Effector memory CD8-positive, alpha-beta T cell (primary cell): Measurements from ENCODE around the gene ITM2B.
"Not testable (repeated sequence)": the region's sequence is repeated elsewhere in the genome, so short reads cannot be mapped to it uniquely, and the experiment has no call there.

ENCODE experiments used
- ATAC-seq: fragments of 150-1000 bp; cut with Tn5 transposase; replicated peaks from 2 replicates; pipeline ENCODE4 v1.10.0; 2021; ENCODE audit warnings: mild to moderate bottlenecking, moderate library complexity
- DNase-seq, 3 experiments: peaks; one replicate each; pipeline ENCODE4 v3.0.0; 2021
- H3K27ac Mint-ChIP-seq, 2 donors: one replicate each; pipeline ENCODE4 v1.8.0; 2022; ENCODE audit warnings: mild to moderate bottlenecking in 2 of 2, mixed read lengths in 2 of 2, moderate library complexity in 2 of 2
- H3K27me3 Mint-ChIP-seq, 2 donors: one replicate each; pipeline ENCODE4 v1.8.0; 2022; ENCODE audit warnings: mixed read lengths in 2 of 2
- H3K36me3 Mint-ChIP-seq: one replicate; pipeline ENCODE4 v1.8.0; 2022; ENCODE audit warnings: mild to moderate bottlenecking, moderate library complexity, mixed read lengths; ENCODE audit not compliant: insufficient read depth
- H3K4me1 Mint-ChIP-seq, 2 donors: one replicate each; pipeline ENCODE4 v1.8.0; 2022; ENCODE audit warnings: low read depth in 2 of 2, mixed read lengths in 2 of 2
- H3K4me3 Mint-ChIP-seq, 2 donors: one replicate each; pipeline ENCODE4 v1.8.0; 2022; ENCODE audit warnings: mild to moderate bottlenecking in 2 of 2, mixed read lengths in 2 of 2, moderate library complexity in 2 of 2
- H3K9me3 Mint-ChIP-seq, 2 donors: one replicate each; pipeline ENCODE4 v1.8.0; 2022; ENCODE audit warnings: mixed read lengths in 2 of 2
- total RNA-seq, 9 experiments: gene quantifications; one replicate each; lab custom pipeline; 2026; lab: John Stamatoyannopoulos, UW

ITM2B gene
- total RNA-seq, result 66.7 to 452 (median 185) reads per million in 9 experiments

- Mint-ChIP-seq H3K27me3 (no peaks in the 10 kb centered on the region), H3K4me1 (peaks cover 34 to 41% of the 10 kb centered on the region in 2 donors), H3K4me3 (peak within 1 kb of the TSS; percentile 93 to 94), H3K9me3 (no peaks in the 10 kb centered on the region), H3K36me3 (peaks cover 41% of the 10 kb centered on the region), H3K27ac (peak within 1 kb of the TSS; percentile 97)
- DNase-seq, result peak; percentile 44 to 57 (median 45)
- peak; percentile 68 for ATAC-seq
Measured at GRCh38 chr13:48233046-48233888, at the start of gene ITM2B. ITM2B (plus strand) TSS chr13:48233206; CDS start chr13:48233361, 155 bp downstream.

- no peak for DNase-seq
- ATAC-seq, result no peak
- no peaks in the 10 kb centered on the region for H3K27me3 Mint-ChIP-seq
- H3K9me3 Mint-ChIP-seq, result no peaks in the 10 kb centered on the region
- H3K4me1 Mint-ChIP-seq, result peaks cover 20 to 24% of the 10 kb centered on the region in 2 donors
- H3K36me3 Mint-ChIP-seq, result peaks cover 4% of the 10 kb centered on the region
- peak overlapping the region; percentile 13 to 26 for H3K4me3 Mint-ChIP-seq
- peak overlapping the region in 1 of 2 donors; percentile 85 for H3K27ac Mint-ChIP-seq
Measured at GRCh38 chr13:48184260-48184659, 48.7 kb upstream of the ITM2B start.

GRCh38 chr13:48185018-48185417 is 48.0 kb upstream of the ITM2B start:
- Mint-ChIP-seq H3K9me3 (no peaks in the 10 kb centered on the region), H3K36me3 (peaks cover 4% of the 10 kb centered on the region), H3K4me3 (peak overlapping the region; percentile 48 to 54), H3K4me1 (peaks cover 20 to 24% of the 10 kb centered on the region in 2 donors), H3K27ac (peak overlapping the region; percentile 22 to 57), H3K27me3 (no peaks in the 10 kb centered on the region)
- ATAC-seq (no peak), DNase-seq (no peak)

DNA sequence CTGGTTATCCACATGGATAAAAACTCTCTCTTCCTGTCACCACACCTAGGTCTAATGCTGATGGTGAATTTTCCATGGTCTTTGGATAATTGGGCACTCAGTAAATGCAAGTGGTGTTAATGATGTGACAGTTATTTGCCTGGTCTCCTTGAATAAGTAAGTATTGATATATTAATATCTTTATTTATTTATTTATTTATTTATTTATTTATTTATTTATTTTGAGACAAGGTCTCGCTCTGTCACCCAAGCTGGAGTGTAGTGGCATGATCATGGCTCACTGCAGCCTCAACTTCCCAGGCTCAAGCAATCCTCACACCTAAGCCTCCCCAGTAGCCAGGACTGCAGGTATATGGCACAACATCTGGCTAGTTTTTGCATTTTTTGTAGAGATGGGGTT is 46.3 kb upstream of the ITM2B start:
- Mint-ChIP-seq H3K4me1 (peaks cover 19 to 24% of the 10 kb centered on the region in 2 donors), H3K27me3 (no peaks in the 10 kb centered on the region), H3K9me3 (no peaks in the 10 kb centered on the region), H3K4me3 (peak overlapping the region; percentile 63 to 75), H3K27ac (peak overlapping the region; percentile 51 to 90), H3K36me3 (peaks cover 4% of the 10 kb centered on the region)
- no peak for DNase-seq
- ATAC-seq, result no peak

GRCh38 chr13:48188131-48188530 is 44.9 kb upstream of the ITM2B start:
- Mint-ChIP-seq H3K4me1 (peaks cover 18 to 24% of the 10 kb centered on the region in 2 donors), H3K9me3 (no peaks in the 10 kb centered on the region), H3K36me3 (peaks cover 4% of the 10 kb centered on the region), H3K4me3 (no peak overlapping the region), H3K27me3 (no peaks in the 10 kb centered on the region), H3K27ac (peak overlapping the region in 1 of 2 donors; percentile 76)
- no peak for DNase-seq
- no peak for ATAC-seq

DNA sequence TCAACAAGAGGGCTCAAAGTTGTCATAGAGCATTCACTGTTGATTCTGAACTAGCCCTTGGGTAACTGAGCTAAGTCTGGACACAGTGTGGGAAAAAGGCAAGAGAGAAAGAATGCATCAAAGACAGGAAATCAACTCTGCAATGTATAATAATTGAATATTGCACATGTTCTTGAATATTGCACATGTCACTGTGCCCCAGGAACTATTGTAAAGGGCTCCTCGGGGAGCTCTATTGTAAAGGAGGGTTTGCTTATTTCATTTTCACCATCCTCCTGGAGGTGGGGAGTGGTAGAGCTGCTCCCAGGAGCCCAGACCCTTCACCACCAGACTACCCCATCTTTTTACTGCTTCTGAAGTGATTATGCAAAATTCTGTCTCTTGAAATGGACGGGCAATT is 44.4 kb upstream of the ITM2B start:
- Mint-ChIP-seq H3K4me1 (peaks cover 18 to 24% of the 10 kb centered on the region in 2 donors), H3K27me3 (no peaks in the 10 kb centered on the region), H3K36me3 (peaks cover 4% of the 10 kb centered on the region), H3K9me3 (no peaks in the 10 kb centered on the region), H3K27ac (peak overlapping the region in 1 of 2 donors; percentile 76), H3K4me3 (no peak overlapping the region)
- no peak for ATAC-seq
- no peak for DNase-seq

GRCh38 chr13:48189171-48189570 is 43.8 kb upstream of the ITM2B start:
- peaks cover 15 to 24% of the 10 kb centered on the region in 2 donors for H3K4me1 Mint-ChIP-seq
- DNase-seq (no peak), ATAC-seq (no peak)
- no peak overlapping the region for H3K4me3 Mint-ChIP-seq
- H3K9me3 Mint-ChIP-seq, result no peaks in the 10 kb centered on the region
- no peaks in the 10 kb centered on the region for H3K27me3 Mint-ChIP-seq
- peaks cover 4% of the 10 kb centered on the region for H3K36me3 Mint-ChIP-seq
- peak overlapping the region in 1 of 2 donors; percentile 6 for H3K27ac Mint-ChIP-seq

- H3K4me3 Mint-ChIP-seq, result no peak overlapping the region
- H3K9me3 Mint-ChIP-seq, result no peaks in the 10 kb centered on the region
- no peaks in the 10 kb centered on the region for H3K27me3 Mint-ChIP-seq
- H3K36me3 Mint-ChIP-seq, result no peaks in the 10 kb centered on the region
- H3K4me1 Mint-ChIP-seq, result peaks cover 6 to 16% of the 10 kb centered on the region in 2 donors
- no peak overlapping the region for H3K27ac Mint-ChIP-seq
- DNase-seq (no peak), ATAC-seq (no peak)
Measured at GRCh38 chr13:48192411-48192935, 40.5 kb upstream of the ITM2B start.

DNA sequence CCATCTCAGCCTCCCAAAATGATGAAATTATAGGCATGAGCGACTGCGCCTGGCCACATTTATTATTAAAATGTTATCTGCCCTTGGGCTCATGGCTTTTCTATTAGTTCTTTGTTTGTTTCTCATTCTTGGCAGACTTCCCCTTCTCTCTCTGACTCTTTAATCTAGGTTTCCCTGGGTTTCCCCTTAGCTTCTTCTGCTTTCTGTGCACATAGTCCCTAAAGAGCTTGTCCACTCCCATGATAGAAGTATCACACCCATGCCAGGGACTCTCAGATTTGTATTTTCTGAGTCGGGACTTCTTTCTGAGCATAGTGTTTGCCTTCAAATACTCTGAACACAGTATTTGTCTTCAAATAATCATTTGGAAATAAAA is 38.6 kb upstream of the ITM2B start:
- no peaks in the 10 kb centered on the region for H3K9me3 Mint-ChIP-seq
- no peaks in the 10 kb centered on the region for H3K27me3 Mint-ChIP-seq
- ATAC-seq (peak; percentile 37), DNase-seq (no peak)
- no peak overlapping the region for H3K4me3 Mint-ChIP-seq
- no peaks in the 10 kb centered on the region for H3K36me3 Mint-ChIP-seq
- no peak overlapping the region for H3K27ac Mint-ChIP-seq
- H3K4me1 Mint-ChIP-seq, result peaks cover 0 to 5% of the 10 kb centered on the region in 2 donors

DNA sequence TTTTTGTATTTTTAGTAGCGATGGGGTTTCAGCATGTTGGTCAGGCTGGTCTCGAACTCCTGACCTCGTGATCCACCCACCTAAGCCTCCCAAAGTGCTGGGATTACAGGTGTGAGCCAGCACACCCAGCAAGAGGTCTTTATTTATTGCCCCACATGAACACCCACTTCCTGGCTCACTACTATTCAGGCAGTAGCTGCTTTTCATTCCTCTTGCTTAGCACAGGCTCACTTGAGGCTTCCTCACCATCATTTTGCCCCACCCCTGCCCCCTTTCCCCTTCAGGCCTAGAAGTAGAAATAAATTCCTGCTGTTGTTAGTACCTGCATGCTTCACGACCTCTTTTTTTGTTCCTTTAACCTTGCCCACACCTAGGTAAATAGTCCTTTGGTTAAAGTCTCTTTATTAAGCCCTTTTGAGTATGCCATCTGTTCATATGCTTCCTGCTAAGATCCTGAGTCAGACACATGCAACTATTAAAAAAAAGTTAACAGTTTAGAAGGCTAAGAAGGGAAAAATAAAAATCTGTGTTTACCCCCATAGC is 33.5 kb upstream of the ITM2B start:
- Mint-ChIP-seq H3K36me3 (no peaks in the 10 kb centered on the region), H3K27ac (peak overlapping the region in 1 of 2 donors; percentile 25), H3K4me1 (peaks cover 2% of the 10 kb centered on the region in 2 donors), H3K4me3 (no peak overlapping the region), H3K27me3 (peaks cover 0 to 6% of the 10 kb centered on the region in 2 donors), H3K9me3 (no peaks in the 10 kb centered on the region)
- no peak for ATAC-seq
- DNase-seq, result no peak

GRCh38 chr13:48201044-48201443 is 32.0 kb upstream of the ITM2B start:
- H3K27ac Mint-ChIP-seq, result no peak overlapping the region
- H3K36me3 Mint-ChIP-seq, result no peaks in the 10 kb centered on the region
- no peak for ATAC-seq
- H3K27me3 Mint-ChIP-seq, result peaks cover 0 to 6% of the 10 kb centered on the region in 2 donors
- peaks cover 0 to 2% of the 10 kb centered on the region in 2 donors for H3K4me1 Mint-ChIP-seq
- no peak for DNase-seq
- no peaks in the 10 kb centered on the region for H3K9me3 Mint-ChIP-seq
- H3K4me3 Mint-ChIP-seq, result no peak overlapping the region

DNA sequence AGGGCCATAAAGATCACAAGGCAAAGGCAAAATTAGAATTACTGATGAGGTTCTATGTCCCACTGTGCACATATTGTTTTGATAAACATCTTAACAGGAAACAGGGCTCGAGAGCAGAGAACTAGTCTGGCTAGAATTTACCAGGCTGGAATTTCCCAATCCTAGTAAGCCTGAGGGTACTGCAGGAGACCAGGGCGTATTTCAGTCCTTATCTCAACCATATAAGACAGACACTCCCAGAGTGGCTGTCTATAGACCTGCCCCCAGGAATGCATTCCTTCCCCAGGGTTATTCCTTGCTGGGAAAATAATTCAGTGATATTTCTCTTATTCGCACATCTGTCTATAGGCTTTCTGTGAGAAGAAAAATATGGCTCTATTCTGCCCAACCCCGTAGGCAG is 25.8 kb upstream of the ITM2B start:
- not testable (repeated sequence) for ATAC-seq, H3K9me3 Mint-ChIP-seq, DNase-seq, H3K27me3 Mint-ChIP-seq, H3K4me3 Mint-ChIP-seq, H3K4me1 Mint-ChIP-seq, H3K36me3 Mint-ChIP-seq, H3K27ac Mint-ChIP-seq

DNA sequence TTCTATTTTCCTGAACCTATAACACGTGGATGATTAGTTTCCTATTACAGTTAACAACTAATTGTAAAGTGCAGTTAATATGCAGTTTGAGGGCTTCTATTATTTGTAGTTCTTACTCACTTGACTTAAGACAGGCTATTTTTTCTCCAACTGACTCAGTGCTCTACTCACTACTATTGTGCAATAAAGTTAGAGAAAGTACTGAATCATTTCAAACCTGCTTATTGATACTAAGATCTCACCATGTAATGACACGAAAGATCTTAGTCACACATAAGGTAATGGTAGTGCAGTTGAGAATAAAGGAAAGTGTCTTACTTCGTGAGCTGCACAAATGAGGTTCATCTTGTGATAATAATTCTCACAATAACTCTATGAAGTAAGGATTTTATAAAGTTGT is 22.8 kb upstream of the ITM2B start:
- Mint-ChIP-seq H3K9me3 (peaks cover 0 to 5% of the 10 kb centered on the region in 2 donors), H3K27ac (no peak overlapping the region), H3K27me3 (no peaks in the 10 kb centered on the region), H3K4me3 (no peak overlapping the region), H3K36me3 (peaks cover 4% of the 10 kb centered on the region), H3K4me1 (peaks cover 9 to 12% of the 10 kb centered on the region in 2 donors)
- no peak for ATAC-seq
- no peak for DNase-seq
